ENCODE measurements around the gene CYFIP2.

Gene CYFIP2

GRCh38 chr5:157434096-157434495, 168.2 kb downstream of the CYFIP2 start:
- no peak for TF ChIP-seq CTCF (IDR thresholded peaks at IDR 0.05; ENCODE audit: low read length, missing control alignments)
- no peak overlapping the region for H3K4me3 ChIP-seq (replicated peaks; ENCODE audit: low read depth, low read length)
- no peak for DNase-seq (ENCODE audit: low read depth)

- TF ChIP-seq CTCF (IDR thresholded peaks at IDR 0.05; ENCODE audit: low read length, missing control alignments), result no peak
- no peak overlapping the region for H3K4me3 ChIP-seq (replicated peaks; ENCODE audit: low read depth, low read length)
- DNase-seq (ENCODE audit: low read depth), result no peak
These were observed 177.2 kb downstream of the CYFIP2 start for GRCh38 chr5:157443041-157443549.

GRCh38 chr5:157444224-157444623, 178.3 kb downstream of the CYFIP2 start:
- no peak for TF ChIP-seq CTCF (IDR thresholded peaks at IDR 0.05; ENCODE audit: low read length, missing control alignments)
- no peak for DNase-seq (ENCODE audit: low read depth)
- no peak overlapping the region for H3K4me3 ChIP-seq (replicated peaks; ENCODE audit: low read depth, low read length)

Data from fibroblast of pulmonary artery (primary cell).